HL-60 (cell line): Measurements from ENCODE around the gene CELF2.

Experiments
- GABPA ChIP-seq: IDR thresholded peaks from 2 replicates; pipeline ENCODE4 v1.6.1; 2012; ENCODE audit warnings: low read depth
- POLR2AphosphoS5 ChIP-seq: IDR thresholded peaks from 2 replicates; pipeline ENCODE4 v1.6.1; 2012; ENCODE audit warnings: low read depth
- TF ChIP-seq, protein P1 (sequence below): IDR thresholded peaks from one replicate; pipeline ENCODE4 v1.5.1; 2011; ENCODE audit warnings: low read length, control low read depth, inconsistent platforms; ENCODE audit not compliant: insufficient read depth

DNA sequence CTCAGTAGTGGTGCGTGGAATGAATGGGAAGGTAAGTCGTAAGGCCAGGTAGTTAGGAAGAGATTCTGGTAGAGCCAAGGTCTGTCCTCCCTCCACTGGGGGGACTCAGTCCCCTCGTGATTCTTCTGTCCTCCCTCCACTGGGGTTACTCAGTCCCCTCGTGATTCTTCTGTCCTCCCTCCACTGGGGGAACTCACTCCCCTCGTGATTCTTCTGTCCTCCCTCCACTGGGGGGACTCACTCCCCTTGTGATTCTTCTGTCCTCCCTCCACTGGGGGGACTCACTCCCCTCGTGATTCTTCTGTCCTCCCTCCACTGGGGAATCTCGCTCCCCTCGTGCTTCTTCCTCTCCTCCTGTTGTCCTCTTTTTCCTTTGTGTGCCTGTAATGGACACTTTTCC is 125.1 kb downstream of the CELF2 start:
- TF ChIP-seq, protein P1, sequence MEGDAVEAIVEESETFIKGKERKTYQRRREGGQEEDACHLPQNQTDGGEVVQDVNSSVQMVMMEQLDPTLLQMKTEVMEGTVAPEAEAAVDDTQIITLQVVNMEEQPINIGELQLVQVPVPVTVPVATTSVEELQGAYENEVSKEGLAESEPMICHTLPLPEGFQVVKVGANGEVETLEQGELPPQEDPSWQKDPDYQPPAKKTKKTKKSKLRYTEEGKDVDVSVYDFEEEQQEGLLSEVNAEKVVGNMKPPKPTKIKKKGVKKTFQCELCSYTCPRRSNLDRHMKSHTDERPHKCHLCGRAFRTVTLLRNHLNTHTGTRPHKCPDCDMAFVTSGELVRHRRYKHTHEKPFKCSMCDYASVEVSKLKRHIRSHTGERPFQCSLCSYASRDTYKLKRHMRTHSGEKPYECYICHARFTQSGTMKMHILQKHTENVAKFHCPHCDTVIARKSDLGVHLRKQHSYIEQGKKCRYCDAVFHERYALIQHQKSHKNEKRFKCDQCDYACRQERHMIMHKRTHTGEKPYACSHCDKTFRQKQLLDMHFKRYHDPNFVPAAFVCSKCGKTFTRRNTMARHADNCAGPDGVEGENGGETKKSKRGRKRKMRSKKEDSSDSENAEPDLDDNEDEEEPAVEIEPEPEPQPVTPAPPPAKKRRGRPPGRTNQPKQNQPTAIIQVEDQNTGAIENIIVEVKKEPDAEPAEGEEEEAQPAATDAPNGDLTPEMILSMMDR = no peak
- TF ChIP-seq POLR2AphosphoS5 (no peak), GABPA (no peak)
